ENCODE results near the gene CHRD. TPM values are rescaled to one million over a fixed set of nuclear protein-coding genes. Genes with fewer than 3 reads are reported as not detected.

Gene CHRD
- polyA plus RNA-seq, 1 donor, result 18.7 TPM

DNA sequence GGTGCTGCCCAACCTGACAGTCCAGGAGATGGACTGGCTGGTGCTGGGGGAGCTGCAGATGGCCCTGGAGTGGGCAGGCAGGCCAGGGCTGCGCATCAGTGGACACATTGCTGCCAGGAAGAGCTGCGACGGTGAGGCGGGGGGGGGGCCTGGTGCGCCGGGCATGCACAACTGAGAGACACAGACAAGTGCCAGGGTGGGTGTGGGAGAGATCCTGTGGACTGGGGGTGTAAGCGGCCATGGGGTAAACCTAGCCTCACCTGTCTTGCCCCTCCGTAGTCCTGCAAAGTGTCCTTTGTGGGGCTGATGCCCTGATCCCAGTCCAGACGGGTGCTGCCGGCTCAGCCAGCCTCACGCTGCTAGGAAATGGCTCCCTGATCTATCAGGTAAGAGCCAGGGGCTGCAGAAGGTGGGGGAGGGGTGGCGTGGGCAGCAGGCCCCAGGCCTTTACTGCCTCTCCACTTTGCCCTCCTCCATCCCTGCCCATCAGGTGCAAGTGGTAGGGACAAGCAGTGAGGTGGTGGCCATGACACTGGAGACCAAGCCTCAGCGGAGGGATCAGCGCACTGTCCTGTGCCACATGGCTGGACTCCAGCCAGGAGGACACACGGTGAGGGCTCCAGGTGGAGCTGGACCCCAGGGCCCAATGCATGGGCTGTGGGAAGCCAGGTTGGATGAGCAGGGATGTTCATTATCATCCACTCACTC lies 3.3 kb downstream of the CHRD start:
- DNase-seq, result no peak

DNA sequence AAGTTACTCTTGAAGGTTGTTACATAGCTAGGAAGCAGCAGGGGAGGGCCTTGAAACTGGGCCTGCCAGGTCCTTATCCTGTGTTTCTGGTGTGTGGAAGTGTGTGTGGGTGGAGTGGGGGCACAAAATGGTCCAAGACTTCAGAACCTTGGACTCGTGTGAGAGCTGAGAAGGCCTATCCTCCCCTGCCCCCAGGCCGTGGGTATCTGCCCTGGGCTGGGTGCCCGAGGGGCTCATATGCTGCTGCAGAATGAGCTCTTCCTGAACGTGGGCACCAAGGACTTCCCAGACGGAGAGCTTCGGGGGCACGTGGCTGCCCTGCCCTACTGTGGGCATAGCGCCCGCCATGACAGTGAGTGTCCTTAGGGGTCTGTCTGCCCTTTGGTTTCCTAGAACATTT lies 4.5 kb downstream of the CHRD start:
- DNase-seq, result no peak

DNA sequence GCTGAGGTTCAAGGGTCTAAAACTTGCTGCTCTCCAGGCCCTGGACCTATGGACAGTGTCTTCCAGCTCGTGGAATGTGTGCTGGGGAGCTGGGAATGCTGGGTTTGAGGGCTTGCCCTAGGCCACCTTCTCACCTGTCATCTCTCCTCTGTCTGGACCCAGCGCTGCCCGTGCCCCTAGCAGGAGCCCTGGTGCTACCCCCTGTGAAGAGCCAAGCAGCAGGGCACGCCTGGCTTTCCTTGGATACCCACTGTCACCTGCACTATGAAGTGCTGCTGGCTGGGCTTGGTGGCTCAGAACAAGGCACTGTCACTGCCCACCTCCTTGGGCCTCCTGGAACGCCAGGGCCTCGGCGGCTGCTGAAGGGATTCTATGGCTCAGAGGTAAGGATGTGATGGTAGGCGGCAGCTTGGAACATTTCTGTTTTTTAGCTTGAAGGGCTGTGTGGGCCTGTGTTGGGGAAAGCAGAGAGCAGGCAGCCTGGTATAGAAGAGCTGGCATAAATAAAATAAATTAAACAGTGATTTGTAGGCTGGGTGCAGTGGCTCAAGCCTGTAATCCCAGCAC lies 5.1 kb downstream of the CHRD start:
- DNase-seq, result no peak

DNA sequence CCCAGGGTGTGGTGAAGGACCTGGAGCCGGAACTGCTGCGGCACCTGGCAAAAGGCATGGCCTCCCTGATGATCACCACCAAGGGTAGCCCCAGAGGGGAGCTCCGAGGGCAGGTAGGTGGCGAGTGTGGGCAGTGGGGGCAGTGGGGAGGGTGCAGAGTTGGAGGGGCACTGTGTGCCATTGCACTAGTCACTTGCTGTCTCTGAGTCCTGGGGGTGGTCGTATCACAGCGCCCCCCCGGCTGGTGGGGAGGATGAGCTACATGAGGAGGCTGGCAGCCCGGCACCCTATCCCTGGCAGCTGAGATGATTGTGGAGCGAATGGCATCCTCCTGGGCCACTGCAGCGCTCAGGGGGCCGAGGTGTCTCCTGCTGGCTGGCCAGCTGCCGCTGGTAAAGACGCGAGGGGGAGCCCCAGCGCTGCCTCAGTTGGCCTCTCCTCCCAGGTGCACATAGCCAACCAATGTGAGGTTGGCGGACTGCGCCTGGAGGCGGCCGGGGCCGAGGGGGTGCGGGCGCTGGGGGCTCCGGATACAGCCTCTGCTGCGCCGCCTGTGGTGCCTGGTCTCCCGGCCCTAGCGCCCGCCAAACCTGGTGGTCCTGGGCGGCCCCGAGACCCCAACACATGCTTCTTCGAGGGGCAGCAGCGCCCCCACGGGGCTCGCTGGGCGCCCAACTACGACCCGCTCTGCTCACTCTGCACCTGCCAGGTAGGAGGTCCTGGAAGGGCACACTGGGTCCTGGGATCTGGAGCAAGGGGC lies 6.4 kb downstream of the CHRD start:
- no peak for DNase-seq

DNA sequence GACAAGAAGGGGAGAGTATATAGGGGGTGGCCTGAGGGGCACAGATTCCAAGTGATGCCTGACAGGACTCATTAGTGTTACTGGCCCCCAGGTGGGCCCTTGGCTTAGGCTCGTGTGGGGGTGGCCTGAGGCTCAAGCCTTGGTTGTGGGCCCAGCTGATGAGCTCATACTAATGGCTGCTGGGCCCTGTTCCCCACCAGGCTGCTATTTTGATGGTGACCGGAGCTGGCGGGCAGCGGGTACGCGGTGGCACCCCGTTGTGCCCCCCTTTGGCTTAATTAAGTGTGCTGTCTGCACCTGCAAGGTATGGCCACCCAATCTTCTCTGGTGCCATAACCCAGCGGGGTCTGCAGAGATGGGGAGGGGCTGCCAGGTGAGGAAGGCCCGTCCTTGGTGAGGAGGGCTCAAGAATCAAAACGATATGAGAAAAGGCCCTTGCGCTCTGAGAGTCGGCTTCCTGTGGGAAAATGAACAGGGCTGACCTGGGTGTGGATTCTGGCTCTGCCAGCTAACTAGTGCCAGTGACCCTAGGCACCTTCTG lies 7.4 kb downstream of the CHRD start:
- no peak for DNase-seq

DNA sequence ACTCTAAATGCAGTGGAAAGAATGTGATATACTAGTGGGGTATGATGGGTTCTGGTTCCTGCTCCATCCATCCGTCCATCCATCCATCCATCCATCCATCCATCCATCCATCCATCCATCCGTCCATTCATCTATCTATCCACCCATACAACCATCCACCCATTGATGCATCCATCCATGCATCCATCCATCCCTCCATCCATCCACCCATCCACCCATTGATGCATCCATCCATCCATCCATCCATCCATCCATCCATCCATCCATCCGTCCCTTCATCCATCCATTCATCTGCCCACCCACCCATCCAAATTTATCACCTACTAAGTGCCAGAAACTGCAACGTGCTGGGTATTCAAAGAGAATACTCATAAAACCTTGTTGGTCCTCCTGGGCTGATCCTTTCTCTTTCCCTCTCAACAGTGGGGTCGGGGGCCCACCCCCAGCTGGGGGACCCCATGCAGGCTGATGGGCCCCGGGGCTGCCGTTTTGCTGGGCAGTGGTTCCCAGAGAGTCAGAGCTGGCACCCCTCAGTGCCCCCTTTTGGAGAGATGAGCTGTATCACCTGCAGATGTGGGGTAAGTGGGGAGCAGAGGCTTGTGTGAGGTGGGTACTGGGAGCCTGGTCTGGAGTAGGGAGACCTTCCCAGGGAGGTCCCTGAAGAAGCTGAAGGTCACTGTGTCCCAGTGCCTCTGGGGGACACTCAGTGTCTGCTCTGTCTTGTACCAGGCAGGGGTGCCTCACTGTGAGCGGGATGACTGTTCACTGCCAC lies 8.5 kb downstream of the CHRD start:
- DNase-seq, result no peak

DNA sequence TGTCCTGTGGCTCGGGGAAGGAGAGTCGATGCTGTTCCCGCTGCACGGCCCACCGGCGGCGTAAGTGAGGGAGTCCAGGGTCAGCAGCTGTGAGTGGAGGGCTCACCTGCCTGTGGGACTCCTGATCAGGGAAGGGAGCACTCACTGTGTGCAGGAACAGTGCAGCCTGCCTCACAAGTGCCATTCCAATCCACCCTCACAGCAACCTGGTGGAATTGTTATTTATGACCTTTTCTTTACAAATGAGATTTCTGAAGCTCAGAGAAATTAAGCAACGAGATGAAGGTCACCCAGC lies 9.0 kb downstream of the CHRD start:
- DNase-seq, result no peak

DNA sequence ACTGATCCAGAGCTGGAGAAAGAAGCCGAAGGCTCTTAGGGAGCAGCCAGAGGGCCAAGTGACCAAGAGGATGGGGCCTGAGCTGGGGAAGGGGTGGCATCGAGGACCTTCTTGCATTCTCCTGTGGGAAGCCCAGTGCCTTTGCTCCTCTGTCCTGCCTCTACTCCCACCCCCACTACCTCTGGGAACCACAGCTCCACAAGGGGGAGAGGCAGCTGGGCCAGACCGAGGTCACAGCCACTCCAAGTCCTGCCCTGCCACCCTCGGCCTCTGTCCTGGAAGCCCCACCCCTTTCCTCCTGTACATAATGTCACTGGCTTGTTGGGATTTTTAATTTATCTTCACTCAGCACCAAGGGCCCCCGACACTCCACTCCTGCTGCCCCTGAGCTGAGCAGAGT lies 9.5 kb downstream of the CHRD start:
- DNase-seq, result no peak

DNA sequence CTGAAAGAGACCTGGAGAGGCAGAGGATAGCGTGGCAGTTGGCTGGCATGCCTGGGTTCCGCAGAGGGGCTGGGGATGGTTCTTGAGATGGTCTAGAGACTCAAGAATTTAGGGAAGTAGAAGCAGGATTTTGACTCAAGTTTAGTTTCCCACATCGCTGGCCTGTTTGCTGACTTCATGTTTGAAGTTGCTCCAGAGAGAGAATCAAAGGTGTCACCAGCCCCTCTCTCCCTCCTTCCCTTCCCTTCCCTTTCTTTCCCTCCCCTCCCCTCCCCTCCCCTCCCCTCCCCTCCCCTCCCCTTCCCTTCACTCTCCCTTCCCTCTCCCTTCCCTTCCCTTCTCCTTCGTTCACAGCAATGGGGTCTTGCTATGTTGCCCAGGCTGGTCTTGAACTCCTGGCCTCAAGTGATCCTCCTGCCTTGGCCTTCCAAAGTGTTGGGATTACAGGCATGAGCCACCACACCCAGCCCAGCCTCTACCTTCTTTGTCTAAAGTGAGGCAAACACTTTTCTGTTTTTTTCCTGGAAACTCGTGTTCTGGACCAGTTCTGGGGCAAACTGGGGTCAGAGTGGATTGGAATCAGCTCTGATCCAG lies 10.2 kb downstream of the CHRD start:
- no peak for DNase-seq

DNA sequence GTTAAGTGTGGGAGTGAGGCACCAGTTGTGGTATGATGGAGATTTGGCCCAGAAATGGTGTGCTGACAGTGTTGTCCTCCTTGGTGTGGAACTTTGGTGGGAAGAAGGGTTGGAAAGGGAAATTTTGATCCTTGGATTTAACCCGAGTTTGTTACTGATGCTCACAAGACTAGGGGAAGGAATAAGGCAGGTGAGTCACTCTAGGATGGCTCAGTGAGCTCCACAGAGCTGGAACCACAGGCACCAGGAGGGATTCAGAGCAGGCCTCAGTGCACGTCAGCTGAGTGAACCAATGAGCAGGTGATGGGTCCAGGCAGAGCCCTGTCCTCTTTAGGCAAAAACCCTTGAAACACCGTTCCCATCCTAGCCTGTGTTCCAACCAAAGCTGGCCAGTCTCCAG lies 11.4 kb downstream of the CHRD start:
- no peak for DNase-seq

DNA sequence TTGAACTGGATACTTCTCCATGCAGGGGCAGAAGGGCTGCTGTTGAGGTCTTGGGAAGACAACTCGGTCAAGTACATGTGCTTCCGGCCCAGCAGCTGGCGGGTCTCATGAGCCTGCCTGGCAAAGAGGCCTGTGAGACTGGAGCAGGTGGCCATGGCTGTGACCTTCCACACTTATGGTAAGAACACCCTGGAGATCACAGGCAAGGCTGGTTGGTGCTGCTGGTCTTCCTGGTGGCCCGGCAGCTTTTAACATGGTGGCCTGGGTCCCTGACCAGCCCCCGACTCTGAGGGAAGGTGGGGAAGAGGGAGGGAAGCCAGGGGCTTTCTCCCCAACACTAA lies 15.4 kb downstream of the CHRD start:
- DNase-seq, result peak; percentile 20

DNA sequence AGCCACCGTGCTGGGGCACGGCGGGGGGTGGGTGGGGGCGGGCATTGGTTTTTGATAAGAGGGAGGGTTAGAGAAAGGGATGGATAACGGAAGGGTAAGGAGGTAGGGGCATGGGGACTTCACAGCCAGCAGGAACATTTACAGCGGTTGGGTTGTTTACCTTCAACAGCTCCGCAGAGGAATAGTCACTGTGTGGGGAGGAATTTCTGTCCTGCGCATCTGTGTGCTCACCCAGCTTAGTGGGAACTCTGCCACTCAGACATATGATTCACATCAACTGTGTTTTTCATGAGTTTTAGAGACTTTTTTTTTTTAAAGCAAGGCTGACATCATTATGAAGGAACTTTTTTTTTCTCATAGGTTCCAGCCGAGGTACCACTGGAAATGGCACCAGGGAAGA lies 19.6 kb downstream of the CHRD start:
- DNase-seq, result peak; percentile 77

DNA sequence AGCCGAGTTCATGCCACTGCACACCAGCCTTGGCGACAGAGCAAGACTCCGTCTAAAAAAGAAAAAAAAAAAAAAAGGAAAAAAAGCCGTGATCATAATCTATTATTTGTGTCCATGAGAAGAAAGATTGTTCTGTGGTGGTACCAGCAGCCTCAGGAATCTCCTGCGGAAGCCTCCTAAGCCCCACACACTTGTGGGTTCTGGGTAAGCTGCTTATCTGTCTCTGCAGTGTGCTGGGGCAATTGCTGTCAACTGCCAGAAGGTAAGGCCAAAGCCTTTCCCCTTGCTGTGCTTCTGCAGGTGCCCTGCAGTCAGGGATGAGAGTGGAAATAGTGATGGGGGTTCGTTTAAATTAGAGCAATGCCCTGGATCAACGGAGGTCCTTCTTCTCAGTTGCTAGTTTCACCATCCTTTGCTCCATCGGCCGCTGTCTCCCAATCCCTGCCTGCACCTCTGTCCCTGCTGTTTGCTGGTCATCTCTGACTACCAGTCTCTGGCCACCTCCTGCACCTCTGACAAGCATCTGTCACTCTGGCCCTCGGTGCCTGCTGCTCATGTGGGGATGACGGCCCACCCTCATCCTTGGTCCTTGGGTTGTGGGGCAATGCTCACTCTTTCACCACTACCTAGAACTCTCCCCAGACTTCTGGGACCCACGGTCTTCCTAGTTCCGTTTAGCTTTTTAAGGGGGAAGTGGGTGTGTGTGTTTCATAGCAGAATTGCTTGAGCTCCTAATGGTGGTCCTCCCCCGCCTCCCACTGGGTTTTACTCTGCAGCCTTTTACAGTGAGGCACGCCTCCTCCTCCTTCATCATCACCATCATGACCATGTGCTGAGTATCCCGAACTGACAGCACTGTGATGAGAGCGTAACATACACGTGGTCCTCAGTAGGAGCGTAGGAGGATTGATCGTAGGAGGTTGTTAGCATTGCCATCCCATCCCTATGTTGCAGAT lies 25.5 kb downstream of the CHRD start:
- DNase-seq, result no peak

DNA sequence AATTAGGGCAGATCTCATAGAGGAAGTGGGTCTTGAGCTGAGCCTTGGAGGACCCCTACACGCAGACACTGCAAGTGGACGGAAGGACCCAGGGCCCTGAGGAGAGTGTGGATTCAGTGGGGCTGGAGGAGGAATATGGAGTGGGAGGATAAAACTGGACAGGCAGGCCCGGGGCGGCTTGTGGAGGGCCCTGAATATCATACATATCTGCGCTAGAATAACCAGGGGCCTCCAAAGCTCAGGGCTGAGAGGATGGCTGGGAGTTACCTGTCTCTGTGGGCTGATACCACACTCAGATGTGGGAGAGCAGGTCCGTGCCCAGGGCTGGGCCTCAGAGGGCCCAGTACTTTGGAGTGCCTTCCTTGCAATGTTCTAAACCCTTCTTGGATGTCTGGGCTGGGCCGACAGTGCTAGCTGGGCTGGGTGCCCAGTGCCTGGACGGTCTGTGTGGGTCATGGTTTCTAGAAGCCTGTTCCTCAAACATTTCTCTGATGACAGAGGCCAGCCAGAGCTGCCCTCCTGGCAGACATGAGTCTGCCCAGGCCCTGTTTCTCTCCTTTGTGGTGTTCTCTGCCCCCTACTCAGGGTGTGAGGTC lies 29.6 kb downstream of the CHRD start:
- no peak for DNase-seq

DNA sequence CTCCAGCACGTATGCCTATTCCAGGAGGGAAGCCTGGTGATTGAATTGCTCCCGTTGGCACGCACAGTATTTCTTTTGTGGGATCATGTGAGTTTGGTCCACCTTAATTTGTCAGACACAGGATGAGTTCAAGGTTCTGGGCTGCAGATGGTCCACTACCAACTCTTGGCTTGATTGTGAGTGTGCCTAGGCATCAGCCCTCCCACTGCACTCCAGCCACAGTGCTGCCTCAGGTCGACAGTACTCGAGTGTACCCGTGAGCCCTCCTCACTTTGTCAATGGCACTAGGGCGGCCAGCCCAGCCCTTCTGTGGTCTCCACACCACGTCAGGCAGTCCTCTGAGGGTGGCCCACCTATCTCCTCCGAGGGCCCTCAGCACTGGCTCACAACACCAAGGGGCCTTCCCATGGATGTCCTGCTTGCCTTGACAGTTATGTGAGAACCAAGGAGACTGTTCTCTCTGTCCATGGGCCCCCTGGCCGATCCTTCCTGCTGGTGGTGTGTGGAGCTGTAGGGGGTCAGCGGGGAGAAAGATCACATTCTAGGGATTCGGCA lies 30.2 kb downstream of the CHRD start:
- DNase-seq, result no peak

DNA sequence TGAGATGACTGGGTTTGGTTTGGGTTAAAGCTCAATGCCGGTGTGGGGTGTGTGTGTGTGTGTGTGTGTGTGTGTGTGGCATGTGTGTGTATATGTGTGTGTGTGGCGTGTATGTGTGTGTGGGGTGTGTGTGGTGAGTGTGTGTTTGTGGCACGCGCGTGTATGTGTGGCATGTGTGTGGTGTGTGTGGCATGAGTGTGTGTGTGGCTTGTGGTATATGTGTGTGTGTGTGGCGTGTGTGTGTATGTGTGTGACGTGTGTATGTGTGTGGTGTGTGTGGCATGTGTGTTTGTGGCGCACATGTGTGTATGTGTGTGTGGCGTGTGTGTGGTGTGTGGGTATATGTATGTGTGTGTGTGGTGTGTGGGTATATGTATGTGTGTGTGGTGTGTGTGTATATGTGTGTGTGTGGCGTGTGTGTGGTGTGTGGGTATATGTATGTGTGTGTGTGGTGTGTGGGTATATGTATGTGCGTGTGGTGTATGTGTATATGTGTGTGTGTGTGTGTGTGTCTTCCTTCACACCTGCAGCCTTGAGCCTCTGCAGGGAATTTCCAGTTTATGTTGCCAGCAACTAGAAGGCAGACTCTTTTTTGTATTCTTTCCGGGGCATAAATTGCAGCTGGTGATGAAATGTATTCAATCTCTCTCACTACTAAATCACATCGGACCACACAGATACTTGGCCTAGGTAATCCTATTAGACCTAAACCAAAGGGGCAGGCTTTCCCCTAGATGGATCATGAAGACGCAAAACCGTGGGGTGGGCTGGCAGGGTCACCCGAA lies 34.8 kb downstream of the CHRD start:
- no peak for DNase-seq

DNA sequence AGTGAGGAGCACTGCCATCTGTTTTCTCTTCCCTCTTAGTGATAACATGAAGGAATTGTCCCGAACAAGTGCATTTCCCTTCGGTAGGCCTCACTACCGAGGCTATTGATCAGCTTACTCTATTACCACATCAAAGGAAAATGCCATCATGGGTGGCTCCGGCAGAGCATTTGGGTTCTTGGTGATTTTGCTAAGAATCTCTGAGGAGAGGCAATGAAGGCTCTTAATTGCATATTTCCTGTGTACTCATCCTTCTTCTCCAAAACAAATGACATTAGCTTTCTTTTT lies 35.3 kb downstream of the CHRD start:
- DNase-seq, result no peak

DNA sequence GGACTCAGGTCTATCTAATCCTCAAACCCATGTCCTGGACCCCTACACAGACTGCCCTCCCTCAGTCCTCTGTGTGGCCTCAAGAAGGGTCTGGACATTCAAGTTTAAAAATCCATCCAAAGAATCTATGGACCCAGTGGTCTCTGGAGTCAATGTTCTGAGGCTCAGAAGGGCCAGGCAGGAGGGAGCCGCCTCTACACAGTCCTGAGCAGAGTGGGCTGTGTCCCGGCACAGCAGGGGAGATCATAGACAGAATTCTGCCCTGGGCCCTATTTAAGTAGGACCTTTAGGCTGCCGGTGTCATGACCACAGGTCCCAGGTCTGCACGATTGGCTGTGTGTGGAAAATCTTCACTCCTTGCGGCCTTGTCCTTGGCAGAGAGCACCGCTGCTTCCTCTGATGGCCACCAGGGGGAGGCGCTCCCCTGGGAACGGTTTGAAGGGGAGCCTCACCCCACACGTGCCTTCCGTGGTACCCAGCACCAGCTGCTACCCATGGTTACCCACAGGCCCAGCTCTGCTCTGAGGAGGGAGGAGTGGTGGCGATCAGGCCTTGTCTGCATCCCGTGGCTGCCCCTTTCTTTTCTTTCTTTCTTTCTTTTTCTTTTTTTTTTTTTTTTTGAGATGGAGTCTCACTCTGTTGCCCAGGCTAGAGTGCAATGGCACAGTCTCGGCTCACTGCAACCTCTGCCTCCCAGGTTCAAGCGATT lies 37.9 kb downstream of the CHRD start:
- peak; percentile 40 for DNase-seq

DNA sequence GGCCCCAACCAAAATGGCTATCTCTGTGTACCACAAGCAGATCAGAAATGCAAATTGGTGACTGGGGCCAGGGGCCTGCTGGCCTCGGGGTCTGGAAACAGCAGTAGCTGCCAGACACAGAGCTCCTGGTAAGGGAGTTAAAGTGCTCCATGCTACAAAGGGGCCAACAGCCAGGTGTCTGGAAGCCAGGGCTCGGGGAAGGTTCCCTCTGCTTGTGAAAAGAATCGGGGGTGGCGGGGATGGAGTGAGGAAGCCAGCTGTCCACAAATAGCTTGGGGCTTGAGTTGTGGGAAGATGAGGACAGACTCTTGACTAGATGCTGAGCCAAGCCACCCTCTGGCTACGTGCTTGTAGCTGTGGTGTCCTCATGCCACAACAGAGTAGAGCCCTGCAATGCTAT lies 39.3 kb downstream of the CHRD start:
- DNase-seq, result no peak

DNA sequence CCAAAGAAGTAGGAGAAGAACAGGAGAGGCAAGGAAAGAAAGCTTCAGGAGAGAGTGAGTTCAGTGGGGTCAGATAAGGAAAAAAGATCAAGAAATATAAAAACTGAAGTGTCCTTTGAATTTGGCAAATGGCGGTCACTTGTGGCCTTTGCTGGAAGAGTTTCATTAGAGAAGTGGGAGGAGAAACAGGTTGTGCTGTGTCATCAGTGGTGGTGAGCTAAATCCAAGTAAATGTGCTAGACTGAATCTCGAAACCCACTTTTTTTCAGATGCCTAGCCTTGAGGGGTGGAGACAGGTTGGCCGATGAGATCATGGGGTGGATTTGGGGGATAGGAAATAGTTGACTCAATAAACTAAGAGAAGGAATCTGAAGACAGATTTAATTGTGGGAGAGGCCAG lies 43.7 kb downstream of the CHRD start:
- no peak for DNase-seq
